ENCODE measurements around the gene CYB561D1. TPM values are rescaled to one million over a fixed set of nuclear protein-coding genes. Genes with fewer than 3 reads are reported as not detected.

CYB561D1 gene
- total and polyA plus RNA-seq, 4 experiments from 2014 or later, result 13.6 to 41.6 (median 28.9) TPM

- intact Hi-C loops (cut with micrococcal nuclease), result loop anchor here (1.0 to 5.0 kb wide), 3 partner anchors 41 to 491 kb away; partner anchors contain the start of gene AHCYL1
Measured at GRCh38 chr1:109490934-109491302, 3.0 kb upstream of the CYB561D1 start.

GRCh38 chr1:109491372-109491771 lies 2.5 kb upstream of the CYB561D1 start:
- peak overlapping the region in 2 of 7 donors; percentile 26 to 42 for H3K27ac Mint-ChIP-seq
- H3K4me3 ChIP-seq (ENCODE audit: low read length in 2 of 2), result no peak overlapping the region
- CTCF ChIA-PET (ENCODE audit: partially characterized antibody), result interaction anchor here (0.9 to 37.2 kb wide), 13 partner anchors 7 to 493 kb away, joined by 3 to 1669 read pairs (median 4); partner anchors contain the start of genes AHCYL1, AMIGO1, ATXN7L2 and GNAI3
- H3K36me3 Mint-ChIP-seq, result peaks cover 16 to 34% of the 10 kb centered on the region in 2 donors
- no peak overlapping the region for H3K27ac ChIP-seq (ENCODE audit: low read depth, low read length)
- peaks cover 17 to 39% (median 27%) of the 10 kb centered on the region in 4 donors for H3K4me1 Mint-ChIP-seq
- intact Hi-C loops (cut with micrococcal nuclease), result loop anchor here (5.0 kb wide), 2 partner anchors 229 to 491 kb away; partner anchors contain the start of gene AHCYL1
- POLR2A ChIA-PET (ENCODE audit: partially characterized antibody), result interaction anchor here (0.9 to 23.6 kb wide), 4 partner anchors 8 to 53 kb away, joined by 3 to 438 read pairs (median 152); partner anchors contain the start of gene AMIGO1
- no peak overlapping the region for H3K4me3 Mint-ChIP-seq
- no peaks in the 10 kb centered on the region for H3K9me3 Mint-ChIP-seq
- peaks cover 31% of the 10 kb centered on the region for H3K4me1 ChIP-seq (ENCODE audit: insufficient read depth, low read length)
- H3K27me3 Mint-ChIP-seq, result no peaks in the 10 kb centered on the region
- H3K36me3 ChIP-seq (ENCODE audit: insufficient read depth, low read length), result peaks cover 8% of the 10 kb centered on the region
- H3K9me3 ChIP-seq (ENCODE audit: control insufficient read depth in 1 of 2, low read length in 2 of 2), result no peaks in the 10 kb centered on the region
- DNase-seq, result no peak
- no peaks in the 10 kb centered on the region for H3K27me3 ChIP-seq (ENCODE audit: insufficient read depth, low read length)

More at GRCh38 chr1:109490934-109491302, 3.0 kb upstream of the CYB561D1 start:
- DNase-seq, result no peak
- Mint-ChIP-seq H3K36me3 (peaks cover 13 to 32% of the 10 kb centered on the region in 2 donors), H3K4me3 (peak overlapping the region in 2 of 8 donors; percentile 29 to 65), H3K27me3 (no peaks in the 10 kb centered on the region), H3K27ac (peak overlapping the region in 1 of 7 donors; percentile 80), H3K4me1 (peaks cover 12 to 36% (median 24%) of the 10 kb centered on the region in 4 donors), H3K9me3 (no peaks in the 10 kb centered on the region)
- CTCF ChIA-PET (ENCODE audit: partially characterized antibody), result interaction anchor here (0.8 to 37.2 kb wide), 20 partner anchors 7 to 494 kb away, joined by 3 to 1669 read pairs (median 3); partner anchors contain the start of genes AHCYL1, AMIGO1, ATXN7L2 and GNAI3
- POLR2A ChIA-PET (ENCODE audit: partially characterized antibody), result interaction anchor here (0.8 to 23.6 kb wide), 6 partner anchors 9 to 69 kb away, joined by 3 to 438 read pairs (median 7); partner anchors contain the start of gene AMIGO1
- Histone ChIP-seq H3K4me1 (ENCODE audit: insufficient read depth, low read length) (peaks cover 27% of the 10 kb centered on the region), H3K4me3 (ENCODE audit: low read length in 2 of 2) (no peak overlapping the region), H3K36me3 (ENCODE audit: insufficient read depth, low read length) (peaks cover 6% of the 10 kb centered on the region), H3K9me3 (ENCODE audit: control insufficient read depth in 1 of 2, low read length in 2 of 2) (no peaks in the 10 kb centered on the region), H3K27ac (ENCODE audit: low read depth, low read length) (no peak overlapping the region), H3K27me3 (ENCODE audit: insufficient read depth, low read length) (no peaks in the 10 kb centered on the region)

GRCh38 chr1:109492779-109493178 lies 1.1 kb upstream of the CYB561D1 start:
- peaks cover 45% of the 10 kb centered on the region for H3K4me1 ChIP-seq (ENCODE audit: insufficient read depth, low read length)
- ChIA-PET CTCF (ENCODE audit: partially characterized antibody) (interaction anchor here (0.6 to 37.2 kb wide), 15 partner anchors 8 to 831 kb away, joined by 3 to 1669 read pairs (median 6); partner anchors contain the start of genes AMIGO1, ATXN7L2, GNAI3 and GPR61), POLR2A (ENCODE audit: partially characterized antibody) (interaction anchor here (0.6 to 23.6 kb wide), 5 partner anchors 9 to 539 kb away, joined by 3 to 438 read pairs (median 206); partner anchors contain the start of genes AMIGO1, ATXN7L2 and PSMA5)
- no peaks in the 10 kb centered on the region for H3K27me3 ChIP-seq (ENCODE audit: insufficient read depth, low read length)
- DNase-seq, result no peak
- H3K27ac ChIP-seq (ENCODE audit: low read depth, low read length), result no peak overlapping the region
- H3K36me3 ChIP-seq (ENCODE audit: insufficient read depth, low read length), result peaks cover 17% of the 10 kb centered on the region
- Mint-ChIP-seq H3K9me3 (no peaks in the 10 kb centered on the region), H3K4me3 (peak overlapping the region in 5 of 8 donors; percentile 13 to 49 (median 47)), H3K27ac (peak overlapping the region in 1 of 7 donors; percentile 55), H3K27me3 (no peaks in the 10 kb centered on the region), H3K4me1 (peaks cover 25 to 48% (median 36%) of the 10 kb centered on the region in 4 donors), H3K36me3 (peaks cover 15 to 41% of the 10 kb centered on the region in 2 donors)
- H3K4me3 ChIP-seq (ENCODE audit: low read length in 2 of 2), result no peak overlapping the region
- intact Hi-C loops (cut with micrococcal nuclease), result loop anchor here (5.0 kb wide), 2 partner anchors 230 to 490 kb away; partner anchors contain the start of gene AHCYL1
- no peaks in the 10 kb centered on the region for H3K9me3 ChIP-seq (ENCODE audit: control insufficient read depth in 1 of 2, low read length in 2 of 2)

GRCh38 chr1:109493227-109493626 lies 667 bp upstream of the CYB561D1 start:
- H3K4me3 ChIP-seq (ENCODE audit: low read length in 2 of 2), result no peak overlapping the region
- Mint-ChIP-seq H3K4me1 (peaks cover 27 to 52% (median 41%) of the 10 kb centered on the region in 4 donors), H3K9me3 (no peaks in the 10 kb centered on the region), H3K27ac (peak overlapping the region in 3 of 7 donors; percentile 29 to 95 (median 92)), H3K36me3 (peaks cover 15 to 41% of the 10 kb centered on the region in 2 donors), H3K4me3 (peak overlapping the region; percentile 58 to 97 (median 94)), H3K27me3 (no peaks in the 10 kb centered on the region)
- ChIA-PET POLR2A (ENCODE audit: partially characterized antibody) (interaction anchor here (0.6 to 23.6 kb wide), 5 partner anchors 10 to 538 kb away, joined by 3 to 438 read pairs (median 206); partner anchors contain the start of genes AMIGO1, ATXN7L2 and PSMA5), CTCF (ENCODE audit: partially characterized antibody) (interaction anchor here (0.6 to 37.2 kb wide), 18 partner anchors 9 to 831 kb away, joined by 3 to 1669 read pairs (median 6); partner anchors contain the start of genes AMIGO1, ATXN7L2, GNAI3 and GPR61)
- H3K4me1 ChIP-seq (ENCODE audit: insufficient read depth, low read length), result peaks cover 50% of the 10 kb centered on the region
- intact Hi-C loops (cut with micrococcal nuclease), result loop anchor here (5.0 kb wide), 2 partner anchors 231 to 489 kb away; partner anchors contain the start of gene AHCYL1
- DNase-seq, result no peak
- H3K27me3 ChIP-seq (ENCODE audit: insufficient read depth, low read length), result no peaks in the 10 kb centered on the region
- H3K9me3 ChIP-seq (ENCODE audit: control insufficient read depth in 1 of 2, low read length in 2 of 2), result no peaks in the 10 kb centered on the region
- no peak overlapping the region for H3K27ac ChIP-seq (ENCODE audit: low read depth, low read length)
- H3K36me3 ChIP-seq (ENCODE audit: insufficient read depth, low read length), result peaks cover 17% of the 10 kb centered on the region

- Histone ChIP-seq H3K27me3 (ENCODE audit: insufficient read depth, low read length) (no peaks in the 10 kb centered on the region), H3K27ac (ENCODE audit: low read depth, low read length) (peak overlapping the region; percentile 53), H3K9me3 (ENCODE audit: control insufficient read depth in 1 of 2, low read length in 2 of 2) (no peaks in the 10 kb centered on the region), H3K36me3 (ENCODE audit: insufficient read depth, low read length) (peaks cover 17% of the 10 kb centered on the region), H3K4me1 (ENCODE audit: insufficient read depth, low read length) (peaks cover 70% of the 10 kb centered on the region), H3K4me3 (ENCODE audit: low read length in 2 of 2) (no peak overlapping the region)
- no peak for DNase-seq
- H3K36me3 Mint-ChIP-seq, result peaks cover 16 to 50% of the 10 kb centered on the region in 2 donors
- intact Hi-C loops (cut with micrococcal nuclease), result loop anchor here (2.0 kb wide), 1 partner anchor 213 kb away; the partner anchor contains the start of gene PSRC1
- ChIA-PET POLR2A (ENCODE audit: partially characterized antibody) (interaction anchor here (16.6 to 23.6 kb wide), 3 partner anchors 12 to 35 kb away, joined by 206 to 438 read pairs (median 292); partner anchors contain the start of genes AMIGO1 and ATXN7L2), CTCF (ENCODE audit: partially characterized antibody) (interaction anchor here (1.0 to 37.2 kb wide), 4 partner anchors 11 to 489 kb away, joined by 3 to 1669 read pairs (median 320); partner anchors contain the start of genes AHCYL1, AMIGO1, ATXN7L2 and GPR61)
- no peaks in the 10 kb centered on the region for H3K9me3 Mint-ChIP-seq
- no peaks in the 10 kb centered on the region for H3K27me3 Mint-ChIP-seq
- peaks cover 40 to 73% (median 59%) of the 10 kb centered on the region in 4 donors for H3K4me1 Mint-ChIP-seq
- peak overlapping the region; percentile 94 to 97 (median 96) for H3K4me3 Mint-ChIP-seq
- H3K27ac Mint-ChIP-seq, result peak overlapping the region in 6 of 7 donors; percentile 43 to 95 (median 61)
Measured at GRCh38 chr1:109495738-109496137, 1.8 kb downstream of the CYB561D1 start.

GRCh38 chr1:109497449-109498160 lies 3.7 kb downstream of the CYB561D1 start:
- no peak for DNase-seq
- Histone ChIP-seq H3K27me3 (ENCODE audit: insufficient read depth, low read length) (no peaks in the 10 kb centered on the region), H3K27ac (ENCODE audit: low read depth, low read length) (peak overlapping the region; percentile 6), H3K4me3 (ENCODE audit: low read length in 2 of 2) (no peak overlapping the region), H3K36me3 (ENCODE audit: insufficient read depth, low read length) (peaks cover 17% of the 10 kb centered on the region), H3K4me1 (ENCODE audit: insufficient read depth, low read length) (peaks cover 88% of the 10 kb centered on the region), H3K9me3 (ENCODE audit: control insufficient read depth in 1 of 2, low read length in 2 of 2) (no peaks in the 10 kb centered on the region)
- ChIA-PET POLR2A (ENCODE audit: partially characterized antibody) (interaction anchor here (1.1 to 23.6 kb wide), 5 partner anchors 12 to 43 kb away, joined by 3 to 438 read pairs (median 206); partner anchors contain the start of genes AMIGO1, ATXN7L2 and GPR61), CTCF (ENCODE audit: partially characterized antibody) (interaction anchor here (0.9 to 37.2 kb wide), 9 partner anchors 4 to 471 kb away, joined by 3 to 1669 read pairs (median 5); partner anchors contain the start of genes AMIGO1, ATXN7L2, CYB561D1 and GPR61)
- Mint-ChIP-seq H3K36me3 (peaks cover 15 to 53% of the 10 kb centered on the region in 2 donors), H3K27ac (peak overlapping the region; percentile 69 to 93 (median 77)), H3K4me3 (peak overlapping the region; percentile 12 to 71 (median 45)), H3K9me3 (no peaks in the 10 kb centered on the region), H3K4me1 (peaks cover 54 to 90% (median 74%) of the 10 kb centered on the region in 4 donors), H3K27me3 (no peaks in the 10 kb centered on the region)
- intact Hi-C loops (cut with micrococcal nuclease), result loop anchor here (1.0 kb wide), 1 partner anchor 35 kb away; no protein-coding TSS in a partner anchor
